GM19025 (cell line): ENCODE measurements around the gene RETN.
"Not testable (repeated sequence)": the region's sequence is repeated elsewhere in the genome, so short reads cannot be mapped to it uniquely, and the experiment has no call there.

Source experiments
- ATAC-seq: cut with Tn5 transposase; IDR thresholded peaks from one replicate; pipeline ENCODE4 v1.9.1; 2021; ENCODE audit warnings: mild to moderate bottlenecking, low read depth, moderate library complexity; ENCODE audit not compliant: unreplicated experiment

The RETN gene

DNA sequence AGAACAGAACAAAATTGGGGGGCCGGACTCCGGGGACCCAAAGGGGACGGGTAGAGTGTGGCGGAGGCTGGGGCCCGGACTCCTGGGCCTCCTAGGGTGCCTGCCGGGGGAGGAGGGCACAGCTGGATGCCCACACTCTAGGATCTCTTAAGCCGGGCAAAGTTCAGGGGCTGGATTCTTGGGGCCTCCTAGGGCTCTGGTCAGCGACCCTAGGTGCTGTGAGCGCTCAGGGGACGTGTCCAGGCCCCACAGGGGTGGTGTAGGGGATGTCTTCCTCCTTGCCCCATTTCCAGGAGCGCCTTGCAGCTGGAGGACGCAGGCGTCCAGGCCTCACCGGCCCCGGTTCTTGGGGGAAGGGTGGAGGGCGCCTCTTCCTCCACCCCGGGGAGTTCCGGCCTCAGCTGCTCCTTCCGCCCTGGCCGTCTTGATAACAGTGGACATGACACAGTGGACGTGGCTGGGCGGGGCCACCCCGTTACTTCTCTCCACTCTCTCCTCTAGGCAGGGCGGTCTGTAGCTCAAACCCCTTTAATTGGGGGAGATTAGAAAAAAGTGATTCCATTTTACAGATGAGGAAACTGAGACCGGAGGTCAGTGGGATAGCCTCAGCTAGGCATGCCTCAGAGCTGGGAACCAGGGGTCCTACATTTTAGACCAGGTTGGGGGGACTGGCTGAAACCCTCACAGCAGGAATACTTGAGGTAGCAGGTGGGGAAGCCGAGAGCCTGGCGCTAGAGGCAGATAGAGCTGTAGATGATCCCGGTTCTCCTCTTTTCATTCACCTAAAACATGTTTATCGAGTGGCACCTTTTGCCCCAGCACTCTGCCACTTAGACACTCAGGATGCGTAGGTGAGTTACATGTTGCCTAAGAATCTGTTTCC lies 31.2 kb upstream of the RETN start:
- ATAC-seq, result no peak

DNA sequence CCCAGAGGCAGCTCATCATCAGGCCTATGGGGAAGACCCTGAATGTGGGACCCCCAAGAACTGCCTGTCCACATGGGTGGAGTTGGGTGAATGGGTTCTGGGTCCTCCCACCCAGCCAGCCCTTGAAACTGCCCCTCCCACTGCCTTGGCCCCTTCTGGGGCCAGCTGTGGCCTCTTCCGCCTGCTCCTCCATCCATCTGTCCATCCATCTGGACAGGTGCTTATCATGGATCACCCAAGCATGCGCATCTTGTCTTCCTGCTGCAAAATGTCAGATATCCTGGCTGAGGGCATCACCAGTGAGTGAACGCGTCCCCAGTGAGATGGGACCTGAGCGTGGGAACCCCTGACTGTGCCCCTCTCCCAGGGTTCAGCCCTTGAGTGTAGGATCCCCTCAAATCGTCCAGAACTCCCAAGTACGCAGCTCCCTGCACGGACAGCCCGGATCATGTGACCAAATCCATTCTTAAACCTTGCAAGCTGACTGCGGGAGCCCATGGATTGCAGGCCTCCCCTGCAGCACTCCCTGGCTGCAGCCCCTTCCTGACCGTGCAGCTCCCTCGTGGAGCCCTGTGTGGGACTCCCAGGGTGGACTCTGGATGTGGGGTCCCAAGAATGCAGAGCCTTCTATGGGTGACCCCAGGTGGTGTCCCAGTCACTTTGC lies 29.9 kb upstream of the RETN start:
- no peak for ATAC-seq

DNA sequence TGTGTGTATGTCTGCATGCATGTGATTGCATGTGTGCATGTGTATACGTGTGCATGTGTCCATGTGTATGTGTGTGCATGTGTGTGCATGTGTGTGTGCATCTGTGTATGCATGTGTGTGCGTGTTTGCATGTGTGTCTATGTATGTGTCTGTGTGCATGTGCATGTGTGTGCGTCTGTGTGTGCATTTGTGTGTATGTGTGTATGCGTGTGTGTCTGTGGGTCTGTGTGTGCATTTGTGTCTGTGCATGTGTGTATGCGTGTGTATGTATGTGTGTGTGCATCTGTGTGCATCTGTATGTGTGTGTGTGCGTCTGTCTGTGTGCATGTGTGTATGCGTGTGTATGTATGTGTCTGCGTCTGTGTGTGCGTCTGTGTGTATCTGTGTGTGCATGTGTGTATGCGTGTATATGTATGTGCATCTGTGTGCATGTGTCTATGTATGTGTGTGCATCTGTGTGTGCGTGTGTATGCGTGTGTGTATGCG lies 28.9 kb upstream of the RETN start:
- ATAC-seq, result no peak

DNA sequence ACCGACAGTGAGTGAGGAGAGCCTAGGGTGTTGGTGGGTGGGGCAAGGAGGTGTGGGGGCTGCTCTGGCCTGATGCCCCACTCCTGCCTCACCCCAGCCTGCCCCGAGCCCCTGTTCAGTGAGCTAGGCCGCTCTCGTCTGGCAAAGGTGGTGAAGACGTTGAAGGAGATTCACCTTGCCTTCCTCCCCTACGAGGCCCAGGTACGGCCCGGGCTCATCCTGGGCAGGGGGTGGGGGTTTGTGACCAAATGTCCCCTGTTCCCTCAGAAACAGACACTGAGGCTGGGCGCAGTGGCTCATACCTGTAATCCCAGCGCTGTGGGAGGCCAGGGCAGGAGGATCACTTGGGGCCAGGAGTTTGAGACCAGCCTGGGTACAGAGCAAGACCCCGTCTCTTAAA lies 28.0 kb upstream of the RETN start:
- no peak for ATAC-seq

DNA sequence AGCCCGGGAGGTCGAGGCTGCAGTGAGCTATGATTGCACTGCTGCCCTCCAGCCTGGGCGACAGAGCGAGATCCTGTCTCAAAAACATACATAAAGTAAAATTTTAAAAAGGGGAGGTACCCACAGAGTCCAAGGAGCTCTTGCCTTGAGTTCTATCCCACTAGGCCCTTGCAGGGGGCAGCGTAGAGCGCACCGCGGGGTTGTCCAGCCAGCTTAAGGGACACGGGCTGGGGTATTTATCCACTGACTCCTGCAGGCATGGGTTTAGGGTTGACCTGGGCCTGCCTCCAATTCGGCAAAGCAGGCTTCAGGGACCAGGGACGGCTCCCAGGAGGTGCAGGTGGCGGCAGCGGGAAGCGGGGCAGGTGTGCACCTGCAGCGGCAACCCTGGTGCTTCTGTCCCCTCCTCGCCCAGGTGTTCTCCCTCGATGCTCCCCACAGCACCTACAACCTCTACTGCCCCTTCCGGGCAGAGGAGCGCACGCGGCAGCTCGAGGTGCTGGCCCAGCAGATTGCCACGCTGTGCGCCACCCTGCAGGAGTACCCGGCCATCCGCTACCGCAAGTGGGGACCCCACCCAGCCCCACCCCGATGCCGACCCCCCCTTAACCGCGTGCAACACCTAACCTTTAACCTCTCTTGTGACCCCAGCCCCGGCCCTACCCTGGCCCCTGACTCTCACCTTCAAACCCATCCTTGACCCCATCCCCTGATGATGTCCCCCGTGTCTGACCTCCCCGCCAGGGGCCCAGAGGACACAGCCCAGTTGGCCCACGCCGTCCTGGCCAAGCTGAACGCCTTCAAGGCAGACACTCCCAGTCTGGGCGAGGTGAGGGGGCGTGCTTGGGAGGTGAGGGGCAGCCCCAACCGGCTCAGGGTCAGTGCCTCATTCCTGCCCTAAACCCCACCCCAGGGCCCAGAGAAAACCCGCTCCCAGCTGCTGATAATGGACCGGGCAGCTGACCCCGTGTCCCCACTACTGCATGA lies 27.3 kb upstream of the RETN start:
- ATAC-seq, result no peak

DNA sequence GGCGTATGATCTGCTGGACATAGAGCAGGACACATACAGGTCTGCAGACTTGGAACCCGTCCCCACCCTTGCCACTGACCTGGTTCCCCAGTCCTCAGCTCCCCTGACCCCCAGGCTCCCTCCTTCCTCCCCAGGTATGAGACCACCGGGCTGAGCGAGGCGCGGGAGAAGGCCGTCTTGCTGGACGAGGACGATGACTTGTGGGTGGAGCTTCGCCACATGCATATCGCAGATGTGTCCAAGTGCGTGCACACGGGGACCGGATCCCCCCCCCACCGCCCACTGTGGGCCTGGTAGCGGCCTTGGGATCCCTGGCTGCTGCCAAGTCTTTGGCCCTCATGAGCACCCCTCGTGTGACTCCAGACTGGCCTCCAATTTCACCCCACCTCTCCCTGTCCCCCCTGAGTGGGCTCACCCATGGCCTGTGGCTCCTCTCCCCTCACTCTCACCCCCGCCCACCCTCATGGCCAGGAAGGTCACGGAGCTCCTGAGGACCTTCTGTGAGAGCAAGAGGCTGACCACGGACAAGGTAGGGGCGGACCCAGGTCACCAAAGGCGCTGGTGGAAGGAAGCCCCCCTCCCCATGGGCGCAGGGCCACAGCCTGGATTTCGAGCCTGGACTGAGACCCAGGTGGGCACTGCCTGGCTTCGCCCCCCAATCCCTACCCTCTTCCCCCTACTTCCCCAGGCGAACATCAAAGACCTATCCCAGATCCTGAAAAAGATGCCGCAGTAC lies 26.4 kb upstream of the RETN start:
- ATAC-seq, result no peak

DNA sequence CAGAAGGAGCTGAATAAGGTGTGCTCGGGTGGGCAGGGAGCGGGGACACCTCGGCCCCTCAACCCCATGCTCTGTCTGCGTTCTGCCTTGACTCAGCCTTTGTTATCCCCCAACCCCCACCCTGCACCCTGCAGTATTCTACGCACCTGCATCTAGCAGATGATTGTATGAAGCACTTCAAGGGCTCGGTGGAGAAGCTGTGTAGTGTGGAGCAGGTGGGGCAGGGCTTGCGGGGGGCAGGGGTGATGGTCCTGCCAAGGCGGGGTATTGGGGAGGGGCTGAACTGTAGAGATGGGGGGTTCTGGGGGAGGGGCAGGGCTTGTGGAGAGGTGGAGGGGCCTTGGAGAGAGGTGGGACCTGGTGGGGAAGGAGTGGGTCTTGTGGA lies 25.8 kb upstream of the RETN start:
- ATAC-seq, result no peak

DNA sequence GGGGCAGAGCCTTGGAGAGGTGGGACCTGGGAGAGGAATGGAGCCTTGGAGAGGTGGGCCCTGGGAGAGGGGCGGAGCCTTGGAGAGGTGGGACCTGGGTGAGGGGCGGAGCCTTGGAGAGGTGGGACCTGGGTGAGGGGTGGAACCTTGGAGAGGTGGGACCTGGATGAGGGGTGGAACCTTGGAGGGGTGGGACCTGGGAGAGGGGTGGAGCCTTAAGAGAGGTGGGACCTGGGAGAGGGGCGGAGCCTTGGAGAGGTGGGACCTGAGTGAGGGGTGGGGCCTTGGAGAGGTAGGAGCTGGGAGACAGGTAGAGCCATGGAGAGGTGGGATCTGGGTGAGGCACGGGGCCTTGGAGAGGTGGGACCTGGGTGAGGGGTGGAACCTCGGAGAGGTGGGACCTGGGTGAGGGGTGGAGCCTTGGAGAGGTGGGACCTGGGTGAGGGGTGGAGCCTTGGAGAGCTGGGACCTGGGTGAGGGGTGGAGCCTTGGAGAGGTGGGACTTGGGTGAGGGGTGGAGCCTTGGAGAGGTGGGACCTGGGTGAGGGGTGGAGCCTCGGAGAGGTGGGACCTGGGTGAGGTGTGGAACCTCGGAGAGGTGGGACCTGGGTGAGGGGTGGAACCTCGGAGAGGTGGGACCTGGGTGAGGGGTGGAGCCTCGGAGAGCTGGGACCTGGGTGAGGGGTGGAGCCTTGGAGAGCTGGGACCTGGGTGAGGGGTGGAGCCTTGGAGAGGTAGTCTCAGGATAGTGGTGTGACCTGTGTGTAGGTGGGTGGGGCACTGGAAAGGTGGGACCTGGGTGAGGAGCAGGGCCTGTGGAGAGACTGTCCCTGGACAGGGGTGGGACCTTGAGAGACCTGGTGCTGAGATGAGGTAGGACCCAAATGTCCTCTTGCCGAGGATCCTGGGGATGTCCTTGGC lies 25.0 kb upstream of the RETN start:
- not testable (repeated sequence) for ATAC-seq

DNA sequence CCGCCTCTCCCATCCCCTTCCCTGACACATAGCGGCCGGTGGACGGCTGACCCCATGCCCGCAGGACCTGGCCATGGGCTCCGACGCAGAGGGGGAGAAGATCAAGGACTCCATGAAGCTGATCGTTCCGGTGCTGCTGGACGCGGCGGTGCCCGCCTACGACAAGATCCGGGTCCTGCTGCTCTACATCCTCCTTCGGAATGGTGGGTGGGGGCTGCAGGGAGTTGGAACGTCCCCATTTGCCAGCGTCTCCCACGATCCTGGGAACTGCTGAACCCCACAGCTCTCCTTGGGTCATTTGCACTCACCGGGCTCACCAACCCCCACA lies 24.3 kb upstream of the RETN start:
- no peak for ATAC-seq

DNA sequence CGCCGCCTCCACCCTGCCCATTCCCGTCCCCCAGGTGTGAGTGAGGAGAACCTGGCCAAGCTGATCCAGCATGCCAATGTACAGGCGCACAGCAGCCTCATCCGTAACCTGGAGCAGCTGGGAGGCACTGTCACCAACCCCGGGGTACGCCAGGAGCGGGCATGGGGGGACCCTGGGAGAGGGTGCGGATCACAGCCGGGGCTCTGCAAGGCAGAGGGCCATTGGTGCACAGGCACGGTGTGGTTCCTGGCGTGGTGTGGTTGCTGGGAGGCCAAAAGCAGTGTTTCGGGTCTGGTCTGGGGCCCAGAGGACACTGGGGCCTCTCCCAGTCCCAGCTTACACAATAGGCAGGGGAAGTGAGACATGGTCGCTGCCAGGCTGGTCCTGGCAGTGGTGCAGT lies 23.7 kb upstream of the RETN start:
- no peak for ATAC-seq

DNA sequence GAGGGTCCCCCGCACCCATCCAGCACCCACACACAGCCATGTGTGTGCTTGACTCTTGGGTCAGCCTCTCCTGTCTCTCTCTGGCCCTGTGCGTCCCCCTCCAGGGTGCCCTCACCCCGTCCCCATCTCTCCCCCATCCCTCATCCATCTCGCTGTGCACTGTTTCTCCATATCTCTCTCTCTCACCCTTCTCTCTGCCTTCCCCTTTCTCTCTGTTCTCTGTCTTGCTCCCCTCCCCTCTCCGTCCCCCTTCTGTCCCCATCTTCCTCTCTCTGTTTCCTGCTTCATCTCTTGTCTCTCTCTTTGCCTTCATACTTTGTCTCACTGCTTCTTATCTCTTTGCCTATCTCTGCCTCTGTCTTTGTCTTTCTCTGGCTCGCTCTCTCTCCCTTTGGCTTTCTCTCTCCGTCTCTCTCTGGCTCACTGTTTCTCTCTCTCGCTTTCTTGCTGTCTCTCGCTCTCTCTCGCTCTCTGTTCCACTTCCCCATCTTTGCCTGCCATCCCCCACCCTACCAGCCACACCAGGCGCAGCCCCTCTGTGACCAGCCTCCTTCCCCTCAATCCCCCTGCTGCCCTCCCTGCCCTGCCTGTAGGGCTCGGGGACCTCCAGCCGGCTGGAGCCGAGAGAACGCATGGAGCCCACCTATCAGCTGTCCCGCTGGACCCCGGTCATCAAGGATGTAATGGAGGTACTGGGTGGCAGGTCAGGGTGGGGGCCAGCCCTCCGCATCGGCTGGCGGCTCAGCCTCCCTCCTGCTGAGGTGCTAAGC lies 23.0 kb upstream of the RETN start:
- no peak for ATAC-seq

DNA sequence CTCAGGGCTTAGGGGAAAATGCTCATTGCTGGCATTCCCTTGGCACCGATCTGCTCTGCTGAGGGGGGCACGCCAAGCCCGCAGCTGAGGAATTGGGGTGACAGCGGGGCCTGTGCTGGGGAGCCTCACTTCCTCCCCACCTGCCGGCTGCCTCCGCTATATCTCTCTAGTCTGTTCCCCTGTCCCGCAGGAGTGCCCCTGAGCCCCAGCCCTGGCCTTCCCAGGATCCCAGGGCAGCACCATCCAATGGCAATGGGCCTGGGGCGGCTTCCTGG lies 22.5 kb upstream of the RETN start:
- ATAC-seq, result no peak

DNA sequence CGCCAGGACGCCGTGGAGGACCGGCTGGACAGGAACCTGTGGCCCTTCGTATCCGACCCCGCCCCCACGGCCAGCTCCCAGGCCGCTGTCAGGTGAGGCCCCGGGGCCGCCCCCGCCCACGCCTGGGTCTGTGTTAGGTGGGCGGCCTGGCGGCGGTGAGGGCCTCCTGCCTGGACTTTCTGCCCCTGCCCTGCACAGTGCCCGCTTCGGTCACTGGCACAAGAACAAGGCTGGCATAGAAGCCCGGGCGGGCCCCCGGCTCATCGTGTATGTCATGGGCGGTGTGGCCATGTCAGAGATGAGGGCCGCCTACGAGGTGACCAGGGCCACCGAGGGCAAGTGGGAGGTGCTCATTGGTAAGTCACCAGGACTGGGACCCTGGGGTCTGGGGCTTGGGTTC lies 21.7 kb upstream of the RETN start:
- no peak for ATAC-seq

DNA sequence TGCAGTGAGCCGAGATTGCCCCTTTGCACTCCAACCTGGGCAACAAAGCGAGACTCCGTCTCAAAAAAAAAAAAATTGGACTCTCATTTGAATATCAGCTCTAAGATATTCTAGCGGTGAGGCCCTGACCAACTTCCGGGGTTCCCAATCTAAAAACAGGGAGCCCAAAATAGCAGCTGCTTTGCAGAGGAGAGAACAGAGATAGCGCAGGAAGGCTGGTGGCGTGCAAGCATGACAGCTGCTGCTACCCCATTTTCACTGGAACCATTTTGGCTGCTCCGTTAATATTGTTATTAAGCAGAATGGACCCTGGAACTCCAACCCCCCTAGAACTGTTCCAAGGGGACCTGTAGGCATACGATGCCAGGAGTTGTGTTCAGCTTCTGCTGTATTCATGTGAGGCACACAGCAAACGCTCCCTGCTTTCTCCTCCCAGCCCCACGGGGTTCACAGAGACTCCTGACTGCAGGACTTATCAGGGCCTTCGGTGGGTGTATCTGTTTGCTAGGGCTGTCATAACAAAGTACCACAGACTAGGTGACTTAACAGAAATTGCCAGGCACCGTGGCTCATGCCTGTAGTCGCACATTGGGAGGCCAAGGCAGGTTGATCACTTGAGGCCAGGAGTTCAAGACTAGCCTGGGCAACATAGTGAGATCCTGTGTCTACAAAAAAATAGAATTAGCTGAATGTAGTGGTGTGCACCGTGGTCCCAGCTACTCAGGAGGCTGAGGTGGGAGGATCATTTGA lies 20.4 kb upstream of the RETN start:
- no peak for ATAC-seq

DNA sequence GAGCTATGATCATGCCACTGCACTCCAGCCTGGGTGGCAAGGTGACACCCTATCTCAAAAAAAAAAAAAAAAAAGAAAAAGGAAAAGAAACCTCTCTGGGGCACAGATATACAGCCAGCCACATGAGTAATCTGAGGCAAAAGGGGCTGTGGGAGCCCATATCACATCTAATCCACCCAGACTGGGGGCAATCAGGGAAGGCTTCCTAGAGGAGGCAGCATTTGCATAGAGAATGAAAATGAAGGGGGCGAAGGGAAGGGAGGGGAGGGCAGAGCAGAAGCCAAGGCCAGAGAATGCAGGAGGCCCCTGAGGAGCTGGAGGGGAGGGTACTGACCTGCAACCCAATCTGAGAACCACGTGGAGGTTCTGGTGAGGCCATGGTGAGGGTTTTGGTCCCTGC lies 18.7 kb upstream of the RETN start:
- ATAC-seq, result no peak

DNA sequence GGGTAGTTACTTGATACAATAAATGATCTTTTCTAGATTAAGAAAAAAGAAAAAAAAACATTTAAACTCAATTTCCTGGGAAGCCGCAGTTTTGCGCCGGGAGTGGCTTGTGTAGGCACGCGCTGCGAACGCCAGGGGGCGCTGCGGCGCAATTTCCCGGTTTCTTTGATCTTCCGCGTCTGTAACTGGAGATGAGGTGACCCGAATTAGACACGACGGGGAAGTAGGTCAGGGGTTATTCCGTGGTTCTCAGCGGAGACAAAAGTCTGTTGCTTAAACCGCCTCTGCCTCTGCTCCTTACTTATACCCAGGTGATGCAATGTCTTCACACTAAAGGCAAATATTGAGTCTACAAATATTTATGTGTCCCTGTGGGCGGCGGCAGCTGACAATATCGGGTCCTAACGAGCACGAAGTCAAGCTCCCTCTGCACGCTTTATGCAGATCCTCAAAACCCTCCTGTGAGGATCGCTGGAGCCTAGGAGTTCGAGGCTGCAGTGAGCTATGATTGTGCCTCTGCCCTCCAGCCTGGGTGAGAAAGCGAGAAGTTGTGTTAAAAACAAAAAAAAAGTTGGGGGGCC lies 16.7 kb upstream of the RETN start:
- no peak for ATAC-seq

DNA sequence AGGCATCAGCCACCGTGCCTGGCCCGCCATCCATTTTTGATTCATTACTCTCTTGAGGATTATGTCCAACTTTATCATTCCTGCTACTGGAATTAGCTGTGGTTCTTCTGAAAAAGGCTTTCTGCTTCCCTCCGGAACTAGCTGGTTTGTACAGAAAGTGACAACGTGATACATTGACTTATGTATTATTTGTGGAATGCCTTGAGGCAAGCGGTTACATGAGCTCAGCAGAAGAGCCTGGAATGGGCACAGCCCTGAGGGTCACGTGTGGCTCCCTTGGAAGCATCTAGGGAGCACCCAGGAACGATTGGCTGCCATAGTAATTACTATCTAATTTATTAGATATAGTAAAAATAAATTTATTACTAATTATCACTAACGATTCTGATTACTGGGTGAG lies 14.4 kb upstream of the RETN start:
- ATAC-seq, result no peak

DNA sequence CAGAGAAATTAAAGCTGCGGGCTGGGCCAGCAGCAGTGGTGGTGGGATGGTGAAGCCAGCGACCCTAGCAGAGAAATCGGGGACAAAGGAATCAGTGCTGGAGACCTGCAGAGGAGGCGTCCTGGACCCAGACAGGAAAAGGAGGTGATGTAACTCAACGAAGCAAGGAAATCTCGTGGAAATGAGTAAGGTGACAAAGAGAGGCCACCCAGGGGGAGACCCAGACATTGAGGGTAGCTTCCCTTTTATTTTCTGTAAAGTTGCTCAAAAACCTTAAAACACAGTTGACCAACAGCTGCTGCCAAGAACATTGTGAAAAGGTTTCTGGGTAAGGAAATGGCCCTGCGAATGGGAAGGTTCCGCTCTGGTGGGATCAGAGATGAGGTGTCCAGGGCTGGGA lies 13.3 kb upstream of the RETN start:
- ATAC-seq, result no peak
